ENCODE data around the gene KIF6.
"Not testable (repeated sequence)": the region's sequence is repeated elsewhere in the genome, so short reads cannot be mapped to it uniquely, and the experiment has no call there.

Gene KIF6

GRCh38 chr6:39543095-39543494 is 182.1 kb downstream of the KIF6 start:
- DNase-seq, result no peak

GRCh38 chr6:39540454-39540853 is 184.8 kb downstream of the KIF6 start:
- no peak for DNase-seq

GRCh38 chr6:39530201-39530759 is 194.9 kb downstream of the KIF6 start:
- no peak for DNase-seq

DNA sequence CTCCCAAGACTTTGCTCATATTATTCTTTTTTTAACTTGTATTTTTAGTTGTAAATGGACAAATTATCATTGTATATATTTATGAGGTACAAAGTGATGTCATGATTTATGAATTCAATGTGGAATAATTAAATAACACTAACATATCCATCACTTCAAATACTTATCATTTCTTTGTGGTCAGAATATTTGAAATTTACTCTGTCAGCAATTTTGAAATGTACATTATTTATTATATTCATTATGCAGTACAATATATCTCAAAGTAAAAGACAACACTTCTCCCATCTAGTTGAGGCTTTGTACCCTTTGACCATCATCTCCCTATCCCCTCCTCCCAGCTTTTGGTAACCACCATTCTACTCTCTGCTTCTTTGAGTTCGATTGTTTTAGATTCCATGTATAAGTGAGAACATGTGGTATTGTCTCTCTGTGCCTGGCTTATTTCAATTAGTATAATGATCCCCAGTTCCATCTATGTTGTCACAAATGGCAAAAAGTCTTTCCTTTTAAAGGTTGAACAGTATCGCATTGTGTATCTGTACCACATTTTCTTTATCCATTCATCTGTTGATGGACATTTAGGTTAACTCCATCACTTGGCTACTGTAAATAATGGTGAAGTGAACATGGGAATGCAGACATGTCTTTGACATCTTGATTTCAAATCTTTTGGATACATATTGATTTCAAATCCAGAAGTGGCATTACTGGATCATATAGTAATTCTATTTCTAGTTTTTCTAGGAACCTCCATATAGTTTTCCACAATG is 197.2 kb downstream of the KIF6 start:
- no peak for DNase-seq

GRCh38 chr6:39524007-39524406 is 201.2 kb downstream of the KIF6 start:
- no peak for DNase-seq

DNA sequence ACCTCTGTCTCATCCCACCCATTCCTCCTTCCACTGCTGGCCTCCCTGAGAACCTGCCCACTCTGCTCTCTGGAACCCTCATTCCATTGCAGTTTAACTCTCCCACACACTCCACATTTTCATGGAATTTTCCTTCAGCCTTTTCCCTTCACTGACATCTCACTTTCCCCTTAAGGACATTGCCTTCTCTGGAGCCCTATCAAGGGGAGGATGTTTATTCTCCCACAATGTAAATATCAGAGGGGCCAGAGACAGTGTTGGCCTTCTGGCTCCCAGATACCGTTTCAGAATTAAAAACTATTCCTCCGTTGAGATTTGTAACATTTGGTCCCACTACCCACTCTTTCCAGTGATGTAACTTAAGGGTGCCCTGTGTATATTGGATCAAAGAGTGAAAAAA is 203.2 kb downstream of the KIF6 start:
- no peak for DNase-seq

- DNase-seq, result no peak
These were observed 204.3 kb downstream of the KIF6 start for GRCh38 chr6:39520916-39521315.

DNA sequence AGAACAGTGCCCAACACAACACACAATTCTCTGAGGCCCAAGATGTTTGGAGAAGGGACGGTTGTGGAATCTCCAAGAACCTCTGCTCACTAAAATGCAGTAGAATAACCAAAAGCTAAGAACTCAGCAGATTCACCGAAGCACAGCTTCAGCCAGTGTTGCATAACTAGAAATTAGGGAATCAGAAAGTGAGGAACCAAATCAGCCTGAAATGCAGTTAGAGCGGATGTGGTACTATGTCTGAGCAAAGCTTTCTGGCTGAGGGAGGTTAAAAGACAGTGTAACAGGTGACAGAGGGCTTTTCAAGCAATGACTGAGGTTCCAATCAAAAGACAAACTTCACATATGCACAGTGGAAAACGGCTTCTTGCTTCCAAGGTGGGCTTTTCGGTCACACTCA is 204.8 kb downstream of the KIF6 start:
- no peak for DNase-seq

GRCh38 chr6:39518221-39518620 is 207.0 kb downstream of the KIF6 start:
- no peak for DNase-seq

- DNase-seq, result no peak
These were observed 207.5 kb downstream of the KIF6 start for GRCh38 chr6:39517756-39518155.

DNA sequence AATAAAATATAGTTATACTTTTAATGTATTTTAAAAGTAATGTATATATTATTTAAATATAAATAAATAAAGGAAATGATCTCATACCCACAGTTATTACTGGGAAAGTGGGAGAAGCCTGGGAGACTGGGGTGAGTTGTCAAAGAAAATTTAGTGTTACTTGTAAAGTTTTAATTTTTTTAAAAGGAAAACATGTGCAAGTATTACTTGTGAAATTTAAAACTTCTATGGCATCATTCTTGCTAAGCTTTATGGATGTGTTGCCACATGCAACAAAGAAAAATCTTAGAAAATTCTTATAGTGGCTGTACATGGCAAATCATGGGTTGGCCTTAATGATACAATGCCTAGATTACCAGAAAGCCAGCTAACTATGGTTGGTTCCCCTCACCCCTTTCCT is 208.7 kb downstream of the KIF6 start:
- no peak for DNase-seq

DNA sequence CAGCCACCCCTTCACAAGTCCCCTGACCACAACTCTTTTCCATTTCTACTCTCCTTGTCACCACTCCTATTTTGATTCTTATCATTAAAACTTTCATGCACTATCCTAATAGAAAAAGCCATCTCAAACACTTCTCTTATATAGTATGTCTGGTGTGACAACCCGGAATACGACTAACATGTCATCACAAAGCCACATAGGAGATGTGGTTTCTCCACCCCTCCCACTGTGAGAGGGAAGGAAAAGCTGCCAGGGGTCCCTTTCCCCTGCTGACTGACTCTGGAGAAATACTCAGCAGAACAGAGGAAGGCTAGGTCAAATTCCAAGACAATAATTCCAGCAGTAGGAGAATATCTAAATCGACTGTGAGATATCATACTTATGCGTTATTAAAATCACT is 209.7 kb downstream of the KIF6 start:
- DNase-seq, result no peak

DNA sequence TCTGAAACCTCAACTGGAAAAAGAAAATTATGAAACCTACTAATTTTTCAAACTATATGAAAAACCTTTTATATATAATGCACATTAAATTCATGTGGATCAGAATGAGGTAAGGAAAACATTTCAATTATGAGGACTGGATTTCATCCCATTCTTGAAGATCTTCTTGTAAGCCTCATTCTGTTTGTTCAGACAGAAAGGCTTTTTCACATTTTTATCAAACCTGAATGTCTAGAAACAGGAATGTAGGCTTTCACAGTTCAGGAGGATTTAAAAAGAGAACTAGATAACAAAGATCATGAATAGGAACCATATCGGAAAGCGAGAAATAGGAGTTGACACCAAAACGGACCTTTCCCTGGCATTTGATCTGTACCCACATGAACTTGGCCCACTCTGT is 210.2 kb downstream of the KIF6 start:
- no peak for DNase-seq

DNA sequence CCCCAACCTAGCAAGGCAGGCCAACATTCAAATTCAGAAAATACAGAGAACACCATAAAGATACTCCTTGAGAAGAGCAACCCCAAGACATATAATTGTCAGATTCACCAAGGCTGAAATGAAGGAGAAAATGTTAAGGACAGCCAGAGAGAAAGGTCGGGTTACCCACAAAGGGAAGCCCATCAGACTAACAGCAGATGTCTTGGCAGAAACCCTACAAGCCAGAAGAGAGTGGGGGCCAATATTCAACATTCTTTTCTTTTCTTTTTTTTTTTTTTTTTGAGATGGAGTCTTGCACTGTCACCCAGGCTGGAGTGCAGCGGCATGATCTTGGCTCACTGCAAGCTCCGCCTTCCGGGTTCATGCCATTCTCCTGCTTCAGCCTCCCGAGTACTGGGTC is 215.4 kb downstream of the KIF6 start:
- DNase-seq, result not testable (repeated sequence)

GRCh38 chr6:39508515-39508914 is 216.7 kb downstream of the KIF6 start:
- DNase-seq, result no peak

DNA sequence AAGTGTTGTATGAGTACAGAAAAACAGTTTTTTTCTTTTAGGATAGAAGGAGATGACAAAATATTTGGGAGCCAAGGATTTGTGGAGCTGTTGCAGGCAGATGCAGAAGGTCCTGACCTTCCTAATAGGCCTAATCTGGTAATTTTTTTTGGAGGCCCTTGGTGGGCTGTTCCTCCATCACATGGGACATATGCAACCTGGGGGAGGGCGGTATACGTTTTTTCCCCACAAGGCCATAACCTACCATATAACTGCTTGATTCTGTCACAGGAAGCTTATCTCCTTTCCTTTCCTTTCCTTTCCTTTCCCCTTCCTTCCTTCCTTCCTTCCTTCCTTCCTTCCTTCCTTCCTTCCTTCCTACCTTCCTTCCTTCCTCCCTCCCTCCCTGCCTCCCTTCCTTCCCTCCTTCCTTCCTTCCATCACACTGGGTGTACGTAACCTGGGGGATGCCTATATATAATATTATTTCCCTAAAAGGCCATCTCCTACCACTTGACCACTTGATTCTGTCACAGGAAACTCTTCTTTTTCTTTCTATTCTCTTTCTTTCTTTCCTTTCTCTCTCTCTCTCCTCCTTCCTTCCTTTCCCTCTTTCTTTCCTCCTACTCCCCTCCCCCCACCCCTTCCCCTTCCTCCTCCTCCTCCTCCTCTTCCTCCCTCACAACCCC is 217.7 kb downstream of the KIF6 start:
- DNase-seq, result no peak

- DNase-seq, result not testable (repeated sequence)
These were observed 222.7 kb downstream of the KIF6 start for GRCh38 chr6:39502362-39502955.

- DNase-seq, result no peak
These were observed 226.2 kb downstream of the KIF6 start for GRCh38 chr6:39499053-39499452.

DNA sequence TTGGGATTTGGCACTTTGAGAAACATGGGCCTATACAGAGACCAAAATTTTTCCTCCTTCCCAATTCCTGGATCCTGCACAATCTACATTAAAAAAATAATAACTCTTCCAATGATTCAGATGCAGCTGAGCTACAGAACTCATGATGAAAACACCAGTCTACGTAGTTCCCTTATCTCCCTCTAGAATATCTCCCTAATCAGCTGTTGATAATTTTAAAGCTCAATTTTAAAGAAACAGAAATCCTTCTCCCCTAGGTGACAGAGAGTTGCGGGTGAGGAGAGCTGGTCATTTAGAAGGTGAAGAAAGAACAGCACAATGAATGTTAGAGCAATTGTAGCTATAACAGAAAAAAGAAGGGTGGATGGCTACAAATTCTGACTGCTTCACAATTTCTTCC is 227.1 kb downstream of the KIF6 start:
- no peak for DNase-seq

DNA sequence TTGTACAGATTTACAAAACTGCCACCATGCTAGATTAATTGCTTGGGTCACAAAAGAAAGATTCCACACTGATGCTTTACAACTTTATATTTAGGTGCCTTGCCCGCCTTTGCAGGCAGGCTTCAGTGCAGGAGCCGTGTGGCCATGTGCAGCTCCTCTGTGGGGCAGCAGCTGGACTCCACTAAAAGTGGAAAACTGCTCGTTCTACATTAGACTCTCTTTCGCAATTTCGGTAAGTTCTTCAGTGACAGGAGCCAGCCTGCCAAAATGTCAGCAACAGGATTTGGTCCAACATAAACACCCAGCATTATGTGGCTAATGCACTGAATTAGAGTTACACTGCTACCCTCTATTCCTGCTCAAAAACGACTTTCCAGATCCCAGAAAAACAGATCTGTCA is 228.3 kb downstream of the KIF6 start:
- no peak for DNase-seq

DNA sequence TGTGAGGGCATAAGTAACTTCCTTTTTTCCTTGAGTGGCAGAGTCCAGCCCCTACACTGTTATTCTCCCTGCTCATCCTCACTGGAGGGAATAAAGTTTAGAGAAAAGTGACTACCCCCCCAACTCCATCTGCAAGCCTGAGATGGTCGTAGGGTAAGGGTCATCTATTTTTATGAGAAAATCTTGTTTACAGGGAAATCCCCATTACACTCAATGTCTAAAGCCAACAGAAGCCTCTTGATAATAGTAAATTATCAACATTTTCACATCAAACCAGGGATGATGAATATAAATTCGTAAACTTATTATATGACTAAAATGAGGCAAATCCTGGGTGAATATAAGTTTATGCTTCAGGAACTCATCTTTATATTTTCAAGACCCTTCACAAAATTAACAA is 228.8 kb downstream of the KIF6 start:
- no peak for DNase-seq

GRCh38 chr6:39495640-39496039 is 229.6 kb downstream of the KIF6 start:
- DNase-seq, result no peak

DNA sequence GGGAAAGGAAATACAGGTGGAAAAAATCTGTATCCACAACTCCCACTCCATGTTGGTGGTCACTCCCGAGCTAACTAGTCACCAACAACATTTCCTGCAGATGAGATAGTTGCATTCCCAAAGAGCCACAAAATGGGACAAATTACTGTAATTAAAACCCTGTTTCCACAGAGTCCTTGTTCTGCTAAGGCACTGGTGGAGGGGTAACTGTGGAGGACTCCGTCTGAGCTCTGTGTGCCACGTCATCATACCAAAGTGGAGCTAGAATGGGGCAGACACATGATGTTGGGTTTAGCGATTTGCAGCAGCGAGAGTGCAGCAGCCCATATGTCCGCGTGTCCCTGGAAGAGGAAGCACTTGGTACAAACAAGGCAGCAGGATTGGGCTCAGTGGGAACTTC is 230.2 kb downstream of the KIF6 start:
- no peak for DNase-seq

GRCh38 chr6:39493777-39494176 is 231.4 kb downstream of the KIF6 start:
- DNase-seq, result no peak
